CD4-positive, alpha-beta T cell treated with Interleukin-4 for 1 hour (primary cell): ENCODE measurements around the gene STAT3.
"Not testable (repeated sequence)": the region's sequence is repeated elsewhere in the genome, so short reads cannot be mapped to it uniquely, and the experiment has no call there.

Experiments
- DNase-seq, 2 donors: peaks; one replicate each; pipeline ENCODE4 v3.0.0-alpha.2; 2020 to 2022

The STAT3 gene

DNA sequence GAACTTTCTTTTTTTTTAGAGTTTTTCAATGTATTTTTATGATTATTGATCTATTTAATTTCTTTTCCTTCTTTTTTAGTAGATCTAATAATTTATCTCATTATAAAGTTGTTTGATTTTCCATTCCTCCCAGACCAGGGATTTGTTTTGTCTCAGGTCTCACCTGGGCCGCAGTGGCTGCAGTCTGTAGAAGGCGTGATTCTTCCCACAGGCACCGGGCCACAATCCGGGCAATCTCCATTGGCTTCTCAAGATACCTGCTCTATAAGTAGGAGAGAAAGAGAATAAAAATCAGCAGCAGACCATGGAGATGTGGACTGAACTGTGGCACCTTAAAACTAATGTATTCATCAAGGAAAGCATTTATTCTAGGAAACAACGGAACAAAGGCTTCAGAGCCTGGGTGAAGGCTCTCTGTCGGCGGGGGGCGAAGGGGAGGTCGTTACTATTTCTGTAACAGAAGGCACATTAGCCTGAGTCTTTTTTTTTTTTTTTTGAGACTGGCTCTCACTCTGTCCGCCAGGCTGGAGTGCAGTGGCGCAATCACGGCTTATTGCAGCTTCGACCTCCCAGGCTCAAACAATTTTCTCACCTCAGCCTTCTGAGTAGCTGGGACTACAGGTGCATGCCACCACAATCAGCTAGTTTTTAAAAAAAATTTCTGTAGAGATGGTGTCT, 42.7 kb downstream of the STAT3 start:
- no peak for DNase-seq

DNA sequence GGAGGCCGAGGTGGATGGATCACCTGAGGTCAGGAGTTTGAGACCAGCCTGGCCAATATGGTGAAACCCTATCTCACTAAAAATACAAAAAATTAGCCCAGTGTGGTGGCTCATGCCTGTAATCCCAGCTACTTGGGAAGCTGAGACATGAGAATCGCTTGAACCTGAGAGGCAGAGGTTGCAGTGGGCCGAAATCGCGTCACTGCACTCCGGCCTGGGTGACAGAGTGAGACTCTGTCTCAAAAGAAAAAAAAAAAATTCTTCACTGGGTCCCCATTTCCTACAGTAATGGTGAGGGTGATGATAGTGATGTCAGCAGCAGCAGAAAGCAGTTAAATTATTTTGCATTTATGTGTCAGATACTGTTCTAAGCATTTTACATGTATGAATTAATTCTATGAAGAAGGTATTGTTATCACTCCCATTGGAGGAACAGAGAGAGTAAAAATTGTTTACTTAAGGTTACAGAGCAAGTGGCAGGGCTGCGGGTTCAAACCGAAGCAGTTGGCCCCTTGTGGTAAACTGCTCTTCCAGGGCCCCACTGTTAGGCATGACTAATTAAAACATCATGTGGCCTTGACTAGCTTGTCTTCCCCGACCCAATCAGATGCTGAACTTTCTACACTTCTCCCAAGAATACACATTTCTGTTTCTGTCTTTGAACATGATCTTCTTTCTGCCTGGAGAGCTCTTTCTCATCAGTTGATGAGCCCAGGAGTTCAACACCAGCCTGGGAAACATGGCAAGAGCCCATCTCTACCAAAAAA, 45.8 kb downstream of the STAT3 start:
- peak in 1 of 2 donors; percentile 30 for DNase-seq

DNA sequence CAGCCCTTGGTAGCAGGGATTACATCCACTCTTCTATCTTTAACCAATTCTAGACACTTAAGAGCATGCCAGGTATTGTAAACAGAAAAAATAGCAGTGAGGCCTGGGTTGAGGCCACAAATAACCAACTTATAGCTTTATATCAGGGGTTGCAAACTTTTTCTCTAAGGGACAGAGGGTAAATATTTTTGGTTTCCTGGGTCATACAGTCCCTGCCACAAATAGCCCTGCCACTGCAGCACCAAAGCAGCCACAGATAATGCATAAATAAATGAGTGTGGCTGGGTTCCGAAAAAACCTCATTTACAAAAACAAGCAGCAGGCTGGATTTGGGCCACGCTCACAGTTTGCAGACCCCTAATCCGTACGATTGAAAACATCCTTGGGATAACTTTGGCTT, 46.7 kb downstream of the STAT3 start:
- no peak for DNase-seq

DNA sequence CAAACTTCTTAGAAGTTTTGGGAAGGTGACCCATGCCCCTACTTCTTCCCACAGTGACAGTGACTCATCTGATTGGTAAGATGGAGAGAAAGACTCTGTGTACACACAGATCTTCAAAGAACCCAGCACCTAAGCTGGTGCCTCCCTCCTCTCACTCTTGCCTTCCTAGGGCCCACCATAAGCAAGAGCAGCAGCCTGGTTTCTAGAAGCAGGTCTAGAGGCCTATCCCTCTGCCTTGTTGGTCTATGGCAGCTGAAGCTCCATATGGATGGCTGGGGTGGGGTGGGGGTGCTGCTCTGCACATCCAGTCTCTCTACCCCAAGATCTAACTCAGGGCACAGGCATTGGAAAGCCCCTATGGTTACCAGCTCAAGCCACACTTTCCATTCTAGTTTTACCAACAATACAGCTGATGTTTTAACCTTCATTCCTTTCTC, 47.5 kb downstream of the STAT3 start:
- DNase-seq = no peak

DNA sequence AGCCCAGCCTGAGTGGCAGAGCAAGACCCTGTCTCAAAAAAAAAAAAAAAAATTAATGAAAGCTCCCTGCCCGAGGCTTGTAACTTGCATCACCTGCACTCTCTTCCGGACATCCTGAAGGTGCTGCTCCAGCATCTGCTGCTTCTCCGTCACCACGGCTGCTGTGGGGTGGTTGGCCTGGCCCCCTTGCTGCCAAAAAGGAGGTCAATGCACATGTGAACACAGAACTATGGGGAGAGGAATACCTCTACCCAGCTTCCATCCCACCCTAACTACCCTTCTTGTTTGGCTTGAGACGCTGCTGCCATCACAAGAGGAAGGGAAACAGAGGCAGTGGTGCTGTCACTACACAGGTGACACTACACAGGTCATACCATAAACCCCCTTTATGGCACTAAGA, 49.0 kb downstream of the STAT3 start:
- no peak for DNase-seq

DNA sequence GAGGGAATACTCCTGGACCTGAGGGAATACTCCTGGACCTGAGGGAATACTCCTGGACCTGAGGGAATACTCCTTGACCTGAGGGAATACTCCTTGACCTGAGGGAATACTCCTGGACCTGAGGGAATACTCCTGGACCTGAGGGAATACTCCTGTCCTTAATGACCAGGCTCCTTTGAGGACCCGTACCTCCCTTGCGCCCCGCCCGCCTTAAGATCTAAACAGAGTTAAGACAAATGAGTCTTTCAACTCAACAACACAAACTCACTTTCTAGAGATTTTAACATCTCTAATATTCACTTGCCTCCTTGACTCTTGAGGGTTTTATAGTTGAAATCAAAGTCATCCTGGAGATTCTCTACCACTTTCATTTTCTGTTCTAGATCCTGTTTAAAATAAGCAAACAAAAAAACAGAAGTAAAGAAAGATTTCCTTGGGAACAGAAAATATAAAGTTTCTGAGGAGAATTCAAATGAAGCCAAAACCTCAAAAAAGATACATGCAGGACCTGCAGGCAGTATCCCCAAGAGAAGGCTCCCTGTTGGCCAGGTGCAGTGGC, 49.7 kb downstream of the STAT3 start:
- DNase-seq = no peak

DNA sequence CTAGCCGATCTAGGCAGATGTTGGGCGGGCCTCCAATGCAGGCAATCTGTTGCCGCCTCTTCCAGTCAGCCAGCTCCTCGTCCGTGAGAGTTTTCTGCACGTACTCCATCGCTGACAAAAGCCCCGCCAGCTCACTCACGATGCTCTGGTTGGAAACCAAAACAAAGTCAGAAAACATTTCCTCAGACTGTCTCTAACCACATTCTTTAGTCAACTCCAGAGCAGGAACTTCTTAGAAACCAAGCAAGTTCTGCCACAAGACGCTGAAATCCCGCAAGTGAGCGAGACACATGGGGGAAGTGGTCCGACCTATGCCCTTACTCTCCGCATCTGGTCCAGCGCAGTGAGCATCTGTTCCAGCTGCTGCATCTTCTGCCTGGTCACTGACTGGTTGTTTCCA, 50.8 kb downstream of the STAT3 start:
- peak; percentile 64 to 80 for DNase-seq

- DNase-seq = no peak
These were observed 53.6 kb downstream of the STAT3 start for GRCh38 chr17:42334677-42335076.

- DNase-seq = no peak
These were observed 55.2 kb downstream of the STAT3 start for GRCh38 chr17:42333053-42333452.

GRCh38 chr17:42329025-42329976, 58.9 kb downstream of the STAT3 start:
- no peak for DNase-seq

- no peak for DNase-seq
These were observed 63.2 kb downstream of the STAT3 start for GRCh38 chr17:42325026-42325425.

GRCh38 chr17:42323268-42323773, 64.9 kb downstream of the STAT3 start:
- no peak for DNase-seq

DNA sequence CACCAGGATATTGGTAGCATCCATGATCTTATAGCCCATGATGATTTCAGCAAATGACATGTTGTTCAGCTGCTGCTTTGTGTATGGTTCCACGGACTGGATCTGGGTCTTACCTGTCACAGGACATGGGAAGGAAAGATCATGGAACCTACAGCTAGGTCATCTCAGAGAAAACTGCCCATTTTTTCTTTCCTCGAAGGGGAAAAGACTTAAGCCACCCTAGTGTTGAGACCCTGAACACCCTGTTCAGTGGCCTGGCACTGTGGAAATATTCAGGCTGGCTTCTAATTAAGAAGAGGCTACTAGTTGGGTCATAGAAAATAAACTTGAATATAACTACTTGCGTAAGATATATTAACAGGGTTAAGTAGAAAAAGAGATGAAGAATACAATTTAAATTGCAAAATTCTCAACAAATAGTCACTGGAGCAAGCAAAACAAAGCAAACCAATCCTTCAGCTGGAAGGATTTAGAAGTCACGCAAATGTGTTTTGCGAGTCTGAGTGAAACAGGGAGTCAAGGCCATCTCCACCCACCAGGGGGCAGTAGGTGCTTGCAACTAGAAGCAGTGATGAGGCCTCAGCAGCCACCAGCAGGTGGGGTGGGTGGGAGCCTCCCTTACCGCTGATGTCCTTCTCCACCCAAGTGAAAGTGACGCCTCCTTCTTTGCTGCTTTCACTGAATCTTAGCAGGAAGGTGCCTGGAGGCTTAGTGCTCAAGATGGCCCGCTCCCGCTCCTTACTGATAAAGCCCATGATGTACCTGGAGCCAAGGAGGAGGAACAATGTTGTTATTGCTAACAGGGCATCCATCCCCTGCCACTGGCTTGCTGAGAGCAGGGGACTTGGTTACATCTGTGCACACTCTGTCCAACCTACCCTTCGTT, 65.6 kb downstream of the STAT3 start:
- DNase-seq = peak; percentile 93

- no peak for DNase-seq
These were observed 66.7 kb downstream of the STAT3 start for GRCh38 chr17:42321555-42321954.

GRCh38 chr17:42317967-42318366, 70.3 kb downstream of the STAT3 start:
- not testable (repeated sequence) for DNase-seq

DNA sequence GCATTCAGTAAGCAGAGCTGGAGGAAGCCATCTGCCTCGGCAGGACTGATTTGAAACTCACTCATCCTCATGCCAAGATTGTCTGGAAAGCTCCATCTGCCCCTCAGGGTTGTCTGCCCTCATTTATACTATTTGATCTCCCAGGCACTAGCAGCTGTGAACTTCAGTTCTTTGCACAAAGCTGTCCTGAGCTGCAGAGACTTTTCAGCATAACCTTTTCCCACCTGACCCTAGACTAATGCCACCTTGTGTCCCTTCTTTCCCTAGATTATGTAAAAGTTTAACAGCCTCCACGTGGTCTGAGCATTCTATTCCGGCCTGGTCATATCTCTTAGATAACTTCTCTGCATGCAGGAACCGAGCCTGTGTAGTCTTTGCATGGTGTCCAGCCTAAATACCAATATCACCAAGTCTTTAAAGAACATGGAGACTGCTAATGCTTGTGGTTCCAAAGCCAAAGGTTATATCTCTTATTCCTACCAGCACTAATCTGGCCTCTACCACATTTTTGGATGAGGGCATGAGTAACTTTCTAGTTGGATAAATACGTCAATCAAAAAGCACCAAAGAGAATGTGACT, 70.9 kb downstream of the STAT3 start:
- no peak for DNase-seq

DNA sequence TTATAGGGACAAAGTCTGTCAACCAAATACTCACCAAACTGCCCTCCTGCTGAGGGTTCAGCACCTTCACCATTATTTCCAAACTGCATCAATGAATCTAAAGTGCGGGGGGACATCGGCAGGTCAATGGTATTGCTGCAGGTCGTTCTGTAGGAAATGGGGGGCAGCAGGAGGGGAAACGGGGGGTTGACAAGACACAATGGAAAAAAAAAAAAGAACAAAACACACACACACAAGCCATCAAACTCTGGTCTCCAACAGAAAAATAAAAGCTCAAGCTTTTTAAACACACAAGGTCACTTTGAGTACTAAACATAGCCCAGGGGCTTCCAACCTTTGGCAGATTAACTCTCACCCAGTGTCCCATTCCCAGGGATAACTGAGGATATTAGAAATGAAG, 71.5 kb downstream of the STAT3 start:
- no peak for DNase-seq

- DNase-seq = peak; percentile 20 to 41
These were observed 72.7 kb downstream of the STAT3 start for GRCh38 chr17:42315402-42316156.

DNA sequence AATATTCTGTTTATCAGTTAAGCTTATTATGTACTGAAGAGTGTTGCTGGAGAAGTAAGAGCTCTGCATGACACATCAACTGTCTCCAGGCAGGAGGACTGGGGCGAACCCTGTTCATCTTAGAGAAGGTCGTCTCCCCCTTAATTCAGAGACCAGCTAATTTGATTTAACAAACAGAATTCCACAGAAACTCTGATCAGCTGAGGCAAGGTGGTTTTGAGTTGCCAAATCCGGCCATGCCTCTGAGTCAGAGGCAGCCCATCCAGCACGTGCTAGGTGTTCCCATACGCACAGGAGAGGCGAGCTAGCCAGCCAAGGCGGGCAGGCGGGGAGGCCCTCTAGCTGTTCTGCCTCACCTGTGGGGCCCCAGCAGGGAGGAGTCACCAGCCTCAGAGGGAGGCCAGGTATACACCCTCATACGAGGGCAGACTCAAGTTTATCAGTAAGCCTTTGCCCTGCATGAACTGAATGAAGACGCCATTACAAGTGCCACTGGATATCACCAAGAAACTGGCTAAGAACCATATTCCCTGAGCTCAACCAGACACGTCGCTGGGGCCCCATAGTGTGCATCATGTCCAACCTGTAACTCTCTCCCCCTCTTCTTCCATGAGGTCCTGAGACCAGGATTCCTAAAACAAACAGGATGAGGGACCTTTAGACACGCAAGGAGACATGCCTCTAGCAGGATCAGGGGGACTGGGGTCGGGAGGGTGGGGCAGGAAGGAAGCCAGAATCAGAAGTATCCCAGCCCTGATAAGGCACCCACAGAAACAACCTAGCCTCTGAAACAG, 74.3 kb downstream of the STAT3 start:
- peak in 1 of 2 donors; percentile 31 for DNase-seq

DNA sequence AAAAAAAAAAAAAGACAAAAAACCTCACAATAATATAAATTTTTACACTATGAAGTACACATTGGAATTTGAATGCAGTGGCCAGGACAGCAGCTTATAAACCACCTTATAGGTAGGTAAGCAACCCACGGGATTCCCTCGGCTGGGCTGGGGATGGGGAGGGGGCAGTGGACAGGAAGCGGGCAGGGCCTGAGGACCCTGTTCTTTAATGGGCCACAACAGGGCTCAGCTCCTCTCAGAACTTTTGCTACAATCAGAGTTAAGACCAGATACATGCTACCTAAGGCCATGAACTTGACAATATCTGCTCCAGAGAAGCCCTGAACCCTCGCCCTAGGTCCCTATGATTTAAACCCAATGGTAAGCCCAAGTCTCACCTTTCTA, 74.9 kb downstream of the STAT3 start:
- DNase-seq = no peak
